Effector CD4-positive, alpha-beta T cell (primary cell): ENCODE data around the gene MKS1.

Experiments used
- DNase-seq: peaks from one replicate; pipeline ENCODE4 v3.0.0-alpha.2; 2020
- total RNA-seq: gene quantifications from one replicate; lab custom pipeline; 2026; lab: John Stamatoyannopoulos, UW

The MKS1 gene
- 7.1 reads per million, percentile 26 among the genes with 10 or more reads in this experiment for total RNA-seq

DNA sequence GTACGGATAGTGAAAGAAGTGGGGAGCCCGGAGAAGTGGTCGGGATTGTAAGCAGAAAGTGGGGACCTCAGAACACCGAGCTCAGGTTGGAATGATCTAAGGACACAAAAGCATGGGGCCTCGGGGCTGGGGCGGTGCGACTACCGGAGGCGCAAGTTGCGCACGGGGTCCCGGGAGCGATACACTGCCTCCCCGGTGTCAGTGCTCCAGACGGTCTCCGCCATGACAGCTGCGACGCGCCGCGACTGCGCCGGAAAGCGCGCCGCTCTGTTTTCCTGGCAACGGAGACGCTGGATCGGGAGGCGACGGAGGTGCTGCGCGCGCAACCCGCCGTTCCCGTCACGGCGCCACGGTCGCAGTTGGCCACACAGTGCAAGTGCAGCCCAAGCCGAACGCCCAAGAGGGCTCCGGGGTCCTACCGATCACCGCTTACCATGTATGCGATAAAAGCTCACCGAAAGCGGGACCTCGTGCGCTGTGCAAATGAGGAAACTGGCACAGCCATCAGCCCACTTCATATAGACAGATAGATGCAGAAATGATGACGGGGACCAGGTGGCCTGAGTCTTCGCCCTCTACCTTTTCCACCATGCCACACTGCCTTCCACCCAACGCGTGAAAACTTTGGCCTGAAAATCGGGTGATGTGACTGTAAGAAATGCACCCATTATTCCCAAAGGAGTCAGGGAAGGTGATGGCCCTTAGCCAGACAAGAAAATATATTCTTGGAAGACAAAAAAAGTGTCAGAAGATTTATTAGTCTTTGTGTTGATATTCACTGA, at the start of gene MKS1:
Gene MKS1, minus strand, starts transcription at position 249 of the 782 bp plus-strand sequence. Its CDS starts 25 bp downstream, at position 224.
- DNase-seq, result peak; percentile 93

DNA sequence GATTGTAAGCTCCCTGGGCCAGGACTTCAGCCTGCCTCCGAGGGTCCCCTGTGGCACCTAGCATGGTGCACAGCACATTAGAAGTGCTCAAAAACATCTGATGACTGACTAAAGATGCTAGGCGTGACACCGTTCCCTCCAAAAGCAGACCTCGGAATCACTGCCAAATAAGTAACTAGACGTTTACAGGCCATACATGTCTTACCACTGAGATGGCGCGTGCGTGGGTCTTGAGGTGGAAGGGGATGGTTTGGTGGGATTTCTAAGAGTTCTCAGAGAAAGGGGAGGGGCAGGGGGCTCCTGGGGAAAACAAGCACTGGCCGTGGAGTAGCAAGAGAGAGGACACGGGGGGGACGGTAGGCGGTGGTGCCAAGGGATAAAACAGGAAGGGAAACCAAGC, 49.3 kb upstream of the MKS1 start:
- no peak for DNase-seq

DNA sequence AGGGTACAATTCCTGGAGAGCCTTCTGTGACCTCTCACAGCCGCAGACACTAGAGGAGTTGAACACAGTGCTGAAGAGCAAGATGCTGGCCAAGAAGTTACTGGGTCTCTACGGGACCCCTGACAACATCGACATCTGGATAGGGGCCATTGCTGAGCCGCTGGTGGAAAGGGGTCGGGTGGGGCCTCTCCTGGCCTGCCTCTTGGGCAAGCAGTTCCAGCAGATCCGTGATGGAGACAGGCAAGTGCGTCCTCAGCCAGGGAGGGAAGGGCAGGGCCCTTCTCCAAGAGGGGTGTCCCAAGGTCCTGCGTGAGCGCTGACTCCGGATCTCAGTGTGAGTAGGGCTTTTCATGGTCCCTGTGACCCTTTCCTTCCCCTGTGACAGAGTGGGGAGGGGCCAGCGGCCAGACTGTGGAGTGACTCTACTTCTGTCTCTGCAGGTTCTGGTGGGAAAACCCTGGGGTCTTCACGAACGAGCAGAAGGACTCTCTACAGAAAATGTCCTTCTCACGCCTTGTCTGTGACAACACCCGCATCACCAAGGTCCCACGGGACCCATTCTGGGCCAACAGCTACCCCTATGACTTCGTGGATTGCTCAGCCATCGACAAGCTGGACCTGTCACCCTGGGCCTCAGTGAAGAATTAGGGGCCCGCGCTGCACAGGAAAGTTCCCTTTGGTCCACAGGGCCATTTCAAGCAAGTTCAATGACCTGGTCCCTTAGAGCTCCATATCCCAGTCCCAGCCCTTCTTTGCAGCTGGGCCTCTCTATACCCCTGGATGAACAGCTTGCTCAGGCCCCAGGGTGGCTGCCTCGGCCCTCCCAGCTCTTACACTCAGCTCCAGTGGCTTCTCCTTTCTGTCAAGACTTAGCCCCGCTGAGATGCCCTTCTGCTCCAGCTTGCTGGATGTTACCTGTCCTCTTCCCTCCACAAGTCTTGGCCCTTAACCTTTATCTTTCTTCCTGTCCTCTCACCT, 48.6 kb upstream of the MKS1 start:
- no peak for DNase-seq

DNA sequence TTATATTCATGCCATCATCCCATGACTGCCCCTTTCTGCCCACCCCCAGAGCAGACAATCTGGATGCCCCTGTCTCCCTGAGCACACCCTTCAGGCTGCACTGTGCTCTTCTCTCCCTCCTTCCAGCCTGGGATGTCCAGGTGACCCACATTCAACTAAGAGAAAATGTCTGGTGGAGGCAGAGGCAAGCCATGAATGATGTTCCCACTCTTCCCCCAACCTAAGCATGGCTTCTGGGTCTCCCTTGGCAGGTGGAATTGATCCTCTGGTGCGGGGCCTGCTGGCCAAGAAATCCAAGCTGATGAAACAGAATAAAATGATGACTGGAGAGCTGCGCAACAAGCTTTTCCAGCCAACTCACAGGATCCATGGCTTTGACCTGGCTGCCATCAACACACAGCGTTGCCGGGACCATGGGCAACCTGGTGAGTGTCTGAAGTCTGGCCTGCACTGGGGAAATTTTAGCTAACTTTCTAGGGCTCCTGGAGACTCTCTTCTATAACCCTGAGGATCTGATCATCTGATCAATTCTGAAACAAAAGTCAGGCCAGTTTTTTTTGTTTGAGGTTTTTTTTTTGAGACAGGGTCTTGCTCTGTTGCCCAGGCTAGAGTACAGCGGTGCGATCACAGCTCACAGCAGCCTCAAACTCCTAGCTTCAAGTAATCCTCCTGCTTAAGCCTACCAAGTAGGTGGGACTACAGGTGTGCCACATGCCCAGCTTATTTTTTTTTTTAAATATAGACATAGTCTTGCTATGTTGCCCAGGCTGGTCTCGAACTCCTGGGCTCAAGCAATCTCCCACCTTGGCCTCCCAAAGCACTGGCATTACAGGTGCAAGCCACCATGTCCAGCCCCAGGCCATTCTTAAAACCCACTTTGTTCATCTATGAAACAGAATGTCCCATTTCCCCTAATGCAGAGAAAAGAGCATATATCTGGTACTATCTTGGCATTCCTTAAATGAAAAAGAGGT, 47.1 kb upstream of the MKS1 start:
- no peak for DNase-seq

DNA sequence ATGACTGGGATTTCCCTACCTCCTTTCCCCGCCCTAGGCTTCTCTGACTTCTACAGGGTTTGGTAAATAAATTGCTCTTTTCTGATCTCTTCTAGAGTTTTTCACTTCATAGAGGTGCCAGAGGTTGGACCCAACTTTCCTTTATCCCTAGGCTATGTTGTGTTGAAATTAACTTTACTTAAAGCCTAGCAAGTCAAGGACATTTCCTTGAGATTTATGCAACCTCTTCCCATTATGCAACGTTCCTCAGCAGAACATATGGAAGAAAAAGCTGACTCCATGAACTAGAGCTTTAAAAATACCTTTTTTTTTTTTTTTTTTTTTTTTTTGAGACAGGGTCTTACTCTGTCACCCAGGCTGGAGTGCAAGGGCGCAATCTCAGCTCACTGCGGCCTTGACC, 46.2 kb upstream of the MKS1 start:
- DNase-seq, result no peak

DNA sequence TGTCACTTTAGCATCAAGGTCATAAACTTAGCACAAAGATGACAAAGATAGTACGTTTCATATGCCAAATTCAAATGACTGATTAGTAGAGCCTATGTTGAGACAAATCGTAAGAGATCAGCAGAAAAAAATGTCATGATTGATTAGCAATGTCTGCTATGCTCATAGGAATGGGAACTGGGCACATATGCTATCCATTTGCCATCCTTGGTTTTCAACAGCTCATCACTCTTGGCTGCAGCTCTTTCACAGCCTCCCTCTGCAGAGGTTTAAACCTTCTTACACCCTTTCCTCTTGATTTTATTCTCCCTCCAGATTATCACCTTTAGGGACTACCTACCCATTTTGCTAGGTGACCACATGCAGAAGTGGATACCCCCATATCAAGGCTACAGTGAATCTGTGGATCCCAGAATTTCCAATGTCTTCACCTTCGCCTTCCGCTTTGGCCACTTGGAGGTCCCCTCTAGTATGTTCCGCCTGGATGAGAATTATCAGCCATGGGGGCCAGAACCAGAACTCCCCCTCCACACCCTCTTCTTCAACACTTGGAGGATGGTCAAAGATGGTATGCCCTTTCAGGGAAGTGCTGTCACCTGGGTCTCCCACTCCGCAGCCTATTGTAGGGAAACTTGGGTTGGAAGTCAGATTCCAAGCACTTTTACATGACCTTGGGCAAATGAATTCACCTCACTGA, 45.5 kb upstream of the MKS1 start:
- DNase-seq, result no peak

DNA sequence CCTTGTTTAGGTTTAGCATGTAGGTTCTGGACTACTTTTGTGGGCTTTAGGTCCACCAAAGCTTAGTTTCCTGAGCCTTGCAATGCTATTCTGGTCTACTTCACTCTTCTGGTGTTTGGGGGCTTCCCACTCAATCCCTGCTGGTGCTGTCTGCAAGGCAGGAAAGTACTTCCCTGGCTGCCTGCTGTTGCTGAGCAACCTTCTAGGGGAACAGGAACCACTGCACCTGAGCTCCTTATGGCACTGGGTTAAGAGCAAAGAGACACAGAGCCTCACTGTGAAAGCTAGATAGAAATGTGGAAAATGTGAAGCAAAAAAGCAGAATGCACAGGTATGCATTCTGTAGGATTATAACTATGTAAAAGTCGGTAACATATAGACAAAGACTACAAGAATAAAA, 44.7 kb upstream of the MKS1 start:
- no peak for DNase-seq

DNA sequence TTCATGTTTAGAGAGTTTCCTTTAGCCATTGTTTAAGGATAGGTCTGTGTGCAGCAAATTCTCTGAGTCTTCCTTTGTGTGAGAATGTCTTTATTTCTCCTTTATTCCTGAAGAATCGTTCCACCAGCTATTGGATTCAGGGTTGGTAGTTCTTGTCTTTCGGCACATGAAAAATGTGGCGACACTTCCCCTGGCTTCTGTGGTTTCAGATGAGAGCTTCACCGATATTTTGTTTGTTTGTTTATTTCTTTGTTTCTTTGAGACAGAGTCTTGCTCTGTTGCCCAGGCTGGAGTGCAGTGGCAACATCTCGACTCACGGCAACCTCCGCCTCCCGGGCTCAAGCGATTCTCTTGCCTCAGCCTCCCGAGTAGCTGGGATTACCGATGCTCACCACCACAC, 43.1 kb upstream of the MKS1 start:
- DNase-seq, result no peak

DNA sequence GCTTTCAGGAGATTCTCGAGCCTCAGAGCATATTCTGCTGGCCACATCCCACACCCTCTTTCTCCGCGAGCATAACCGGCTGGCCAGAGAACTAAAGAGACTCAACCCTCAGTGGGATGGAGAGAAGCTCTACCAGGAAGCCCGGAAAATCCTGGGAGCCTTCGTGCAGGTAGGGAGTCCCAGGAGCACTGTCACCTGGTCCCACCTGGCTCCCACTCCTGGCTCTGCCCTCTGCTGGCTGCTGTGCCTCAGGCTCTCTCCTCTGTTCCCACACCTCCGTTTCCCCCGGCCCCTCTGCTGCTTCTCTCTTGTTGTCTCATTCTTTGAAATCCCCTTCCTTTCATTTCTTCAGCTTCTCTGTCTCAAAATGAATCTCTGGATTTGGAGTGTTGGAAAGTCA, 35.7 kb upstream of the MKS1 start:
- DNase-seq, result no peak

DNA sequence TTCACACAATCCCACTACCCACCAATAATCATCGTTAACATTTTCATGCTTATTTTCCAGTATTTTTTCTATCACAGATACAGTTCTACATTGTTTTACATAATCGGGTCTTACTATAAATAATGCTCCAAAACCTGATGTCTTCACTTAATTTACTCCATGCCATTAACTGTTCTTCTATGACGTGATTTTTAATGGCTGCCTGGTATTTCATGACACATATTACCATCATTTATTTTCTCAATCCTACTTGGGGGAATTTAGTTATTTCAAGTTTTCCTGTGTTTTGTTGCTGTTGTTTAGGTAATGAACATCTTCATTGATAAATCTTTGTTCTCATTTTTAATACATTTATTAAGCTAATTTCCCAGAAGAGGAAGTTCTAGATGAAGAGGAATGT, 34.0 kb upstream of the MKS1 start:
- no peak for DNase-seq

DNA sequence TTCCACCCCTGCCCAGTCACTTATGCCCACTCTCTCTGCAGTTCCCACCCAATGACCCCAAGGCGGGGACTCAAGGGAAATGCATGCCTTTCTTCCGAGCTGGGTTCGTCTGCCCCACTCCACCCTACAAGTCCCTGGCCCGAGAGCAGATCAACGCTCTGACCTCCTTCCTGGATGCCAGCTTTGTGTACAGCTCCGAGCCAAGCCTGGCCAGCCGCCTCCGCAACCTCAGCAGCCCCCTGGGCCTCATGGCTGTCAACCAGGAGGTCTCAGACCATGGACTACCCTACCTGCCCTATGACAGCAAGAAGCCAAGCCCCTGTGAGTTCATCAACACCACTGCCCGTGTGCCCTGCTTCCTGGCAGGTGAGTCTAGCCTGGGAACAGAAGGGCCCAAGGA, 33.1 kb upstream of the MKS1 start:
- DNase-seq, result no peak

DNA sequence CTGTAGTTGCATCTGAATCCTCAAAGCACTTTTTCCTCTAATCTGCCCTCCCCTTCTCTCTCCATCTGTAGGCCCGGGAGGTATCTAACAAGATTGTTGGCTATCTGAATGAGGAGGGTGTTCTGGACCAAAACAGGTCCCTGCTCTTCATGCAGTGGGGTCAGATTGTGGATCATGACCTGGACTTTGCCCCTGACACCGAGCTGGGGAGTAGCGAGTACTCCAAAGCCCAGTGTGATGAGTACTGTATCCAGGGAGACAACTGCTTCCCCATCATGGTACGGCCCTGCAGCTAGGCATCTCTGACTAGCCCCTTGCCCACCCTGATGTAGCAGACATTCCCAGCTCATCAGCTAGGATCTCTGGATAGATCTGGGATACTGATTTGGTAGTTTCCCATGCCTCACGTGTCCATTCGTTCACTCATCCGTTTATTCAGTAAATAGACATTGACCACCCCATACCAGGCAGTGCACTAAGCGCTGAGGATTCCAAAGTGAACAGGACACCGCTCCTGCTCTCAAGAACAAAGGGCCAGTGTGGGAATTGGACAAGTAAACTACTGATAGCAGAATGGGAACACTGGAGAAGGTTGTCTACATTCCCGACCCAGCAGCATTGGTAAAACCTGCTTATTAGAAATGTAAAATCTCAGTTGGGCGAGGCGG, 31.4 kb upstream of the MKS1 start:
- no peak for DNase-seq

DNA sequence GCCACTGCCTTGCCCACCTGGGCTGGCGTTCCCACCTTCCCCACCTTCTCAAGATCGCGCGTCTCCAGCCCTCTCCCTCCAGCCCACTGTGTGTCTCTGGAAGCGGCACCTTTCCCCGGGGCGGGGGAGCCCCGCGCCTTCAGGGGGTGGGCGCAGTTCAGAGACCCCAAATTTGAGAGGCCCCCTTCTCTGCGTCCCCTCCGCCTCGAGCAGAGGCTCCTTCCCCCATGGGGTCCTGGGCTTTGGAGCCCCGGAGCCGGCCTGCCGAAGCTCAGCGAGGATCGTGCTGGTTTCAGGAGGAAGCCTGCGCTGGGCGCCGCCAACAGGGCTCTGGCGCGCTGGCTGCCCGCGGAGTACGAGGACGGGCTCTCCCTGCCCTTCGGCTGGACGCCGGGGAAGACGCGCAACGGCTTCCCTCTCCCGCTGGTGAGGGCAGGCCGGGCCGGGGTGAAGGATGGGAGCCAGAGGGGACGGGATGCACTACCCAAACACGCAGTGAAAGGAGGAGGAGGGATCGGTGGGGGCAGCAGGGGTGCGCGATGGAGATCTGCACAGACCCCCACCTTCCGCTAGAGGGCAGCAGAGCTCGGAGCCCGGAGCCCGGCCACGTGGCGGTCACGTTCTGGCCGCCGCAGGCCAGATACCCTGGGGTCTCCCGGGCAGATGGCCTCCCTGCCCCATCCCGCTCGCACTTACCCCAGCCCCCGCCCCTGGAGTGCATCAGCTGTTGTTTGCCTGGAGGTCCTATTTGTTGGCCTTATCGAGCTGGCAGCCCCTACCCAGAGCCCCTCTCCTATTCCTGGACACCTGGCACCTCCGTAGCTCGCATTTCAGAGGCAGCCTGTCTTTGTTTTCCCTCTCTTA, 30.4 kb upstream of the MKS1 start:
- DNase-seq, result peak; percentile 67

DNA sequence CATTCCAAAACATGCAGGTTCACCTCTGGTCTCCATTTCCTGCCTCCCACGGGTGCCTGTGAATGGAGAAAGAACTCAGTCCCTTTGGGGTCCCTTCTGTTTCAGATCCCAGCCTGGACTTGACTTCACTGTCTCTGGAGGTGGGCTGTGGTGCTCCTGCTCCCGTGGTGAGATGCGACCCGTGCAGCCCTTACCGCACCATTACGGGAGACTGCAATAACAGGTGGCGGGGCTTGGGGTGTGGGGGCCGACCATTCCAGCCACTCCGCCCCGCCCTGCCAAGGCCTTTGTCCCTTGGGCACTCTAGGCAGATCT, 29.9 kb upstream of the MKS1 start:
- DNase-seq, result no peak

DNA sequence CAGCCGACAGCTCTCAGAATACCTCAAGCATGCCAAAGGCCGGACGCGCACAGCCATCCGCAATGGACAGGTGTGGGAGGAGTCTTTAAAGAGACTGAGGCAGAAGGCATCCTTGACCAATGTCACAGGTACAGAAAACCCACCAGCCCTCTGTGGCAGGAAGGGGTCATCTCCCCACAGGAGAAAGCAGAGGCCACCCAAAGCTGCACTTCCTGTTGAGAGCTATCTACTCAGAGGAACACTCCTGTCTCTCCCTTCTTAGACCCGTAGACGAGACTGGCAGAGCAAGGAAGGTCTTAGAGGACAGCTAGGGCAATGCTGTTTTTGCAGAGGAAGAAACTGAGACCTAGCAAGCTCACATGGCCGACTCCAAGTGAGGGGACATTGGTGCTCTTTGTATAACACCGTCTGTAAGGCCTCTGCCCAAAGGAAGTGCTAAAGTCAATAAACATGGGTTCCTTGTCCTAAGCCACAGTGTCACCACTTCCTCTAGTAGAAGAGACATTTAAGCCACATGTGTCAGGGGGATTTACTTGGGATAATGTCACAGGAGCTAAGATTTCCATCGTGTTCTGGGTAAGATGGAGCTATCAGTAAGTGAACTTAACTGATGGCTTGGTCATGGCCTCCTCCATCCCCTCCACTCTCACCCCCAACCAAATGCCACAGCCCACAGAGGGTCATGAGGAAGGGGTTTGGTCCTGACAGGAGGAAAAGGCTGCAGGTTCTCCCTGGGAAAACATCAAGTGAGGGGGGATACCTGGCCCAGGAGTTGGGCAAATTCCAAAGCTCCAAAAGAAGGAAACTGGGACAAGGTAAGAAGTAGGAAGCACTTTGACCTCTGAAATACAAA, 28.7 kb upstream of the MKS1 start:
- no peak for DNase-seq

DNA sequence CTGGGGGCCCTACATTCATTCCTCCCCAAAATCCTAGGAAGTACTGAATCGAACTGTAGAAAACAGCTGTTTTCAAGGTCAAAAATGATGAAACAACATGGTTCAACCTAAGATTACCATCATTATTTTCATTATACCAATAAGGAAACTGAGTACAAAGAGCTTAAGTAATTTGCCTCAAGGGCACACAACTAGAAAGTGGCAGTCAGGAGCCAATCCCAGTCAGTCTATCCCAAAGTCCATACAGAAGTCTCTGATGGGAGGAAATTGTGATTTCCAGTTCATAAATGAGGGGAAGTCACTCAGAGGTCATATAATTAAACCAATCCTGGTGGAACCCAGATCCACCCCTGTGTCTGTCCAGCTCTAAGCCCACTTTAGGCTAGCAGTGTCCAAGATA, 27.7 kb upstream of the MKS1 start:
- DNase-seq, result no peak

DNA sequence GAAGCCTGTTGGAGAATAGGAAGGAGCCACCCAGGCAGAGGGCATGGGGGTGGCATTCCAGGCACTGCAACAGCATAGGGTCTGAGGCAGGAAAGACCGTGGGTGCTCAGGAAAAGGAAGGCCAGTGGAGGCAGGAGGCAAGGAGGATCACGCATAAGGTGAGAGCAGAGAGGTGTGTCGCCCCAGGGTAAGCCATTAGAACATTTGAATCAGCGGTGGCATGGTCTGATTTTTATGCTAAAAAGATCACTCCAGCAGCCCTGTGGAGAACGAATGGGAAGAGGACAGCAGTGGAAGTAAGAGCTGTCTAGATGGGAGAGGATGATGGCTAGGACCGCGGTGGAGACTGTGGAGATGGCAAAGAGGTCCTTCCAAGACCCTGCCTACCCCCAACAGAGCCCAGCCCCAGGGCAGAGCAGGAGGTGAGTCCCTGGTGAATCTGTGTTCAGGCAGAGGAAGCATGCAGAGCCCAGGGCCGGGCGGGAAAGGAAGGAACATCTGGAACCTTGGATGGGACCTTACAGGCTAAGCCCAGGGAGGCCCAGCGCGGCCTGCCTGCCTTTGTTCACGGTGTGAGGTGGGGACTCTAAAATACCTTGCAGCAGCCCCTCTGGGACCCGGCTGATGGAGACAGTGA, 27.2 kb upstream of the MKS1 start:
- DNase-seq, result no peak

DNA sequence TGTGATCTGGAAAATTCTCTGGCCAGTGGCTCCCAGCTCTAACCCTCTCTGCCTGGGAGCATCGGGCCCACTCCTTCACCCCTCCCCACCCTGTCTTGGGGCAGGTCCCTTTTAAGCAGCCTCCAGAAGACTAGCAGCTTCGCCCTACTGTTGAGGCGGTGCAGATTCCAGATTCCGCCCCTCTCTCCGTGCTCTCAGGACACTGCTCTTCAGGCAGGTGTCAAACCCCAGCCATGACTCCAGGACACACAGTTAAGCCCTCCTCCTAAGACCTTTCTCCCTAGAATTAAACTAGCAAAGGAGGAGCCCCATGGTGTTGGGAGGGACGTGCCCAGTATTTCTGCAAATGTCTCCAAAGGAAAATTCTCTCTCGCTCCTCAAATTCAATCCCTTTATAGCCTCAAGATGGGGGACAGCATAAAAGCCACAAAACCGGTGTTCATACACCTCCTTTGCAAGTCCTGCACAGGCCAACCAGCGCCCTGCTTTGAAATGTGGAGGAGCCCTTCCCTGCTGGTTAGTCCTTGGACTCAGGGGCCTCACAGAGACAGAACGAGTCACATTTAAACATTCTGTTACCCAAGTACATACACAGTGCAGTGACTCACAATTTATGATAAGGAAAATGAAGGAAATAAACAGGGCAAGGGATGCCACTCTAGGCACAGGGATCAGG, 26.5 kb upstream of the MKS1 start:
- DNase-seq, result no peak
